ENCODE data around the gene SCNN1A. TPM values are rescaled to one million over a fixed set of nuclear protein-coding genes. Genes with fewer than 3 reads are reported as not detected.

The SCNN1A gene
- total RNA-seq, 1 donor from 2014 or later: 1.2 TPM

DNA sequence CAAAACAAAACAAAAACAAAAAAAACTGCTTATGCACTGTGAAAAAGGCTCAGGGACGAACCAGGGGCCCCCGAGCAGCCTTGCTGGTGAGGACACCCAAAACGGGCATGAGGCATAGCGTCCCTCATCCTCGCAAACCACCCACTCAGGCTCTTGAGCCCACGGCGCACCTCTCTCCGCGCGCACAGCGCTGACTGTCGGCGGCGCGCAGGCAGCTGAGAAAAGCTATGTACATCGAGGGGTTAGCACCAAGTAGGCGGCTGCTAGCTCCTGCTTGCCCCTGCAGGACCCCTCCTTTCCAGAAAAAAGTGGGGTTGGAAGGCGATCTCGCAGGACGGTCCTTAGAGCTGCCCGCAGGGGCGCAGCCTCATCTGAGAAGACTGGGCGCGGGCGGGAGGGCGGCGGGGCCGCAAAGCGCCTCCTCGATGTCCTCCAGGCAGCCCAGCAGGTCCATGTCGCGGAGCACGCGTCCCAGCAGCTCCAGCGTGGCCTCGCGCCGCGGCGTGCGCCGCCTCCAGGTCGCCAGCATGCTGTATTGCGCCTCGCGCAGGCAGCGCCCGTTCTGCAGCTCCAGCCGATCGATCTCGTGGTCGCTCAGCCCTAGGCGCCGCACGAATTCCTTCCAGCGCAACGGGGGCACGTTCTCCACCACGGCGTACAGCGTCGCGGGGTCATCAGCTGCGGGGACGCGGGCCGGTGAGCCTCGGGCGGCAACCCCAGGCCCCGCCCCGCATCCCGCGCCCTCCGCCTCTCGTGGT lies 46.2 kb downstream of the SCNN1A start:
- H2AFZ ChIP-seq (replicated peaks): no peak overlapping the region
- H3K27ac Mint-ChIP-seq: no peak overlapping the region
- H3K4me1 Mint-ChIP-seq: peaks cover 29% of the 10 kb centered on the region
- no peak overlapping the region for H3K4me2 ChIP-seq
- no peaks in the 10 kb centered on the region for H3K9me3 ChIP-seq (ENCODE audit: low read depth)
- DNase-seq (ENCODE audit: low spot score): no peak
- H3K36me3 ChIP-seq: no peaks in the 10 kb centered on the region
- H3K9me3 Mint-ChIP-seq: no peaks in the 10 kb centered on the region
- TF ChIP-seq EZH2phosphoT487 (IDR thresholded peaks at IDR 0.05) (no peak), EZH2 (IDR thresholded peaks at IDR 0.05) (no peak)
- TF ChIP-seq, protein P1, sequence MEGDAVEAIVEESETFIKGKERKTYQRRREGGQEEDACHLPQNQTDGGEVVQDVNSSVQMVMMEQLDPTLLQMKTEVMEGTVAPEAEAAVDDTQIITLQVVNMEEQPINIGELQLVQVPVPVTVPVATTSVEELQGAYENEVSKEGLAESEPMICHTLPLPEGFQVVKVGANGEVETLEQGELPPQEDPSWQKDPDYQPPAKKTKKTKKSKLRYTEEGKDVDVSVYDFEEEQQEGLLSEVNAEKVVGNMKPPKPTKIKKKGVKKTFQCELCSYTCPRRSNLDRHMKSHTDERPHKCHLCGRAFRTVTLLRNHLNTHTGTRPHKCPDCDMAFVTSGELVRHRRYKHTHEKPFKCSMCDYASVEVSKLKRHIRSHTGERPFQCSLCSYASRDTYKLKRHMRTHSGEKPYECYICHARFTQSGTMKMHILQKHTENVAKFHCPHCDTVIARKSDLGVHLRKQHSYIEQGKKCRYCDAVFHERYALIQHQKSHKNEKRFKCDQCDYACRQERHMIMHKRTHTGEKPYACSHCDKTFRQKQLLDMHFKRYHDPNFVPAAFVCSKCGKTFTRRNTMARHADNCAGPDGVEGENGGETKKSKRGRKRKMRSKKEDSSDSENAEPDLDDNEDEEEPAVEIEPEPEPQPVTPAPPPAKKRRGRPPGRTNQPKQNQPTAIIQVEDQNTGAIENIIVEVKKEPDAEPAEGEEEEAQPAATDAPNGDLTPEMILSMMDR (IDR thresholded peaks at IDR 0.05): no peak
- H3K27me3 Mint-ChIP-seq (ENCODE audit: insufficient read depth, low read depth): peaks cover 4% of the 10 kb centered on the region
- no peak overlapping the region for H3K4me3 ChIP-seq
- H3K27me3 ChIP-seq: no peaks in the 10 kb centered on the region
- H3K79me2 ChIP-seq (ENCODE audit: low read depth): peaks cover 8% of the 10 kb centered on the region
- peaks cover 26% of the 10 kb centered on the region for H3K36me3 Mint-ChIP-seq
- H3F3A ChIP-seq (ENCODE audit: low read depth): peaks cover 8% of the 10 kb centered on the region
- no peak overlapping the region for H3K27ac ChIP-seq
- no peaks in the 10 kb centered on the region for H4K20me1 ChIP-seq (ENCODE audit: low read depth)
- no peak overlapping the region for H3K4me3 Mint-ChIP-seq
- peaks cover 11% of the 10 kb centered on the region for H3K4me1 ChIP-seq
- H3K9ac ChIP-seq: no peak overlapping the region

DNA sequence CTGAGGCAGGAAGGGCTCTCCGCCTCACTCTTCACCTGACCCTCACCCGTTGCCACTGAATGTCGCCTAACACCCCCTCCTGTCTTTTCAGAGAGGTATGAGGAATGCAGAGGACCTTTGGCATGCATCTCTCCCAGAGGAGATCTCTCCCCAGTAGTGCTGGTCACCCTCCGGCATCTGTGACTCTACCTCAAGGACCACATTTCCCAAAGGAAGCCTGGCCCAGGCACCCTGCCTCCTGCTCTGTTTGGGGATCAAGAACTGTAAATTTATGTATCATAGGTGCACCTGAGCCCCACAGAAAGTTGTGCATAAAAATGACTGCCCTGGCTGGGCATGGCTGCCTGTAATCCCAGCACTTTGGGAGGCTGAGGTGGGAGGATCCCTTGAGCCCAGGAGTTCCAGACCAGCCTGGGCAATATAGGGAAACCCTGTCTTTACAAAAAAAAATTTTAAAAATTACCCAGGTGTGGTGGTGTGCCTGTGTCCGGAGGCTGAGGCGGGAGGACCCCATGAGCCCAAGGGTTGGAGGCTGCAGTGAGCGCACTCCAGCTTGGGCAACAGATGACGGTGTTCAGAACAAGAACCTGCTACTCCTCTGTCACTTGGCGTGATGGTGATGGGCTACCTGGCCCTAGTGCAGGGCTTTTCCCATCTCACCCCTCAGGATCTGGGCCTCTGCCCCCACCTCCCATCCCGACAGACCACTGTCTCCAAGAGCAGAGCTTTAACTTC lies 47.2 kb downstream of the SCNN1A start:
- Mint-ChIP-seq H3K36me3 (peaks cover 21% of the 10 kb centered on the region), H3K27me3 (ENCODE audit: insufficient read depth, low read depth) (peaks cover 4% of the 10 kb centered on the region), H3K27ac (no peak overlapping the region), H3K9me3 (no peaks in the 10 kb centered on the region), H3K4me3 (no peak overlapping the region), H3K4me1 (peaks cover 30% of the 10 kb centered on the region)
- H3K36me3 ChIP-seq: no peaks in the 10 kb centered on the region
- H4K20me1 ChIP-seq (ENCODE audit: low read depth): no peaks in the 10 kb centered on the region
- no peak for DNase-seq (ENCODE audit: low spot score)
- H3K9me3 ChIP-seq (ENCODE audit: low read depth): no peaks in the 10 kb centered on the region
- H3K79me2 ChIP-seq (ENCODE audit: low read depth): no peaks in the 10 kb centered on the region
- no peak overlapping the region for H3K4me2 ChIP-seq
- H3K27me3 ChIP-seq: no peaks in the 10 kb centered on the region
- no peak overlapping the region for H2AFZ ChIP-seq (replicated peaks)
- H3K27ac ChIP-seq: no peak overlapping the region
- H3F3A ChIP-seq (ENCODE audit: low read depth): peaks cover 17% of the 10 kb centered on the region
- H3K4me1 ChIP-seq: peaks cover 19% of the 10 kb centered on the region
- no peak overlapping the region for H3K9ac ChIP-seq
- H3K4me3 ChIP-seq: no peak overlapping the region
- no peak for TF ChIP-seq EZH2phosphoT487 (IDR thresholded peaks at IDR 0.05)
- no peak for TF ChIP-seq EZH2 (IDR thresholded peaks at IDR 0.05)
- TF ChIP-seq, protein P1 (IDR thresholded peaks at IDR 0.05): no peak

DNA sequence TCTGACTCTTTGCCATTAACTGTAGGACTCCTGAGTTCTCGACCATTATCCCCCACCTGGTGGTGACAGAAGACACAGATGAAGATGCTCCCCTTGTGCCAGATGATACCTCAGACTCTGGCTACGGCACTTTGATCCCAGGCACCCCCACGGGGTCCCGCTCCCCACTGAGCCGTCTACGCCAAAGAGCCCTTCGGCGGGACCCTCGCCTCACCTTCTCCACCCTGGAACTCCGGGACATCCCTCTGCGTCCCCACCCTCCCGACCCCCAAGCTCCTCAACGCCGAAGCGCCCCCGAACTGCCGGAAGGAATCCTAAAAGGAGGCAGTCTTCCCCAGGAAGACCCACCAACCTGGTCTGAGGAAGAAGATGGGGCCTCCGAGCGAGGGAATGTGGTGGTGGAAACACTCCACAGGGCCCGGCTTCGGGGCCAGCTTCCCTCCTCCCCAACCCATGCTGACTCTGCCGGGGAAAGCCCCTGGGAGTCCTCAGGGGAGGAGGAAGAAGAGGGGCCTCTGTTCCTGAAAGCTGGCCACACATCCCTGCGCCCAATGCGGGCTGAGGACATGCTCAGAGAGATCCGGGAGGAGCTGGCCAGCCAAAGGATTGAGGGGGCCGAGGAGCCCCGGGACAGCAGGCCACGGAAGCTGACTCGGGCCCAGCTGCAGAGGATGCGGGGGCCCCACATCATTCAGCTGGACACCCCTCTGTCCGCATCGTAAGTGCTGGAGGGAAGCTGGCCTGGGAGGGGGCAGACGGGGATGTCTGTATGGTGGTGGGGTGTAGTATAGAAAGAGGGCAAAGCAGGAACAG lies 47.9 kb downstream of the SCNN1A start:
- Histone ChIP-seq H3K27ac (no peak overlapping the region), H3K9me3 (ENCODE audit: low read depth) (no peaks in the 10 kb centered on the region), H3K4me2 (no peak overlapping the region), H2AFZ (replicated peaks) (no peak overlapping the region), H3F3A (ENCODE audit: low read depth) (peaks cover 24% of the 10 kb centered on the region), H3K79me2 (ENCODE audit: low read depth) (no peaks in the 10 kb centered on the region), H3K9ac (no peak overlapping the region), H3K36me3 (no peaks in the 10 kb centered on the region), H3K27me3 (no peaks in the 10 kb centered on the region), H3K4me1 (peaks cover 27% of the 10 kb centered on the region), H4K20me1 (ENCODE audit: low read depth) (no peaks in the 10 kb centered on the region), H3K4me3 (no peak overlapping the region)
- Mint-ChIP-seq H3K9me3 (no peaks in the 10 kb centered on the region), H3K27me3 (ENCODE audit: insufficient read depth, low read depth) (peaks cover 4% of the 10 kb centered on the region), H3K4me3 (no peak overlapping the region), H3K4me1 (peaks cover 37% of the 10 kb centered on the region), H3K27ac (no peak overlapping the region), H3K36me3 (peaks cover 14% of the 10 kb centered on the region)
- no peak for DNase-seq (ENCODE audit: low spot score)
- TF ChIP-seq EZH2phosphoT487 (IDR thresholded peaks at IDR 0.05): no peak
- TF ChIP-seq, protein P1 (IDR thresholded peaks at IDR 0.05): no peak
- TF ChIP-seq EZH2 (IDR thresholded peaks at IDR 0.05): no peak
